Activated naive CD8-positive, alpha-beta T cell (primary cell): ENCODE results near the gene GRK3.
"Not testable (repeated sequence)": the region's sequence is repeated elsewhere in the genome, so short reads cannot be mapped to it uniquely, and the experiment has no call there.

ENCODE experiments used
- H3K27ac Mint-ChIP-seq: one replicate; pipeline ENCODE4 v1.8.0; 2021; ENCODE audit warnings: mixed read lengths
- H3K27me3 Mint-ChIP-seq: one replicate; pipeline ENCODE4 v1.8.0; 2021; ENCODE audit warnings: mixed read lengths
- H3K36me3 Mint-ChIP-seq: one replicate; pipeline ENCODE4 v1.8.0; 2021; ENCODE audit warnings: mixed read lengths
- H3K4me1 Mint-ChIP-seq: one replicate; pipeline ENCODE4 v1.8.0; 2021; ENCODE audit warnings: low read depth, mixed read lengths
- H3K4me3 Mint-ChIP-seq: one replicate; pipeline ENCODE4 v1.8.0; 2021; ENCODE audit warnings: mild to moderate bottlenecking, mixed read lengths
- H3K9me3 Mint-ChIP-seq: one replicate; pipeline ENCODE4 v1.8.0; 2021; ENCODE audit warnings: low read depth, mixed read lengths

Gene GRK3

GRCh38 chr22:25574736-25575135 lies 10.3 kb downstream of the GRK3 start:
- peaks cover 8% of the 10 kb centered on the region for H3K4me1 Mint-ChIP-seq

GRCh38 chr22:25575674-25576392 lies 11.4 kb downstream of the GRK3 start:
- H3K4me1 Mint-ChIP-seq, H3K36me3 Mint-ChIP-seq, H3K27ac Mint-ChIP-seq, H3K4me3 Mint-ChIP-seq, H3K9me3 Mint-ChIP-seq, H3K27me3 Mint-ChIP-seq: not testable (repeated sequence)

More at GRCh38 chr22:25574736-25575135, 10.3 kb downstream of the GRK3 start:
- H3K9me3 Mint-ChIP-seq: no peaks in the 10 kb centered on the region
- H3K4me3 Mint-ChIP-seq: no peak overlapping the region
- H3K27ac Mint-ChIP-seq: no peak overlapping the region
- H3K27me3 Mint-ChIP-seq: no peaks in the 10 kb centered on the region
- H3K36me3 Mint-ChIP-seq: peaks cover 7% of the 10 kb centered on the region

- H3K27me3 Mint-ChIP-seq, H3K9me3 Mint-ChIP-seq, H3K27ac Mint-ChIP-seq, H3K4me3 Mint-ChIP-seq, H3K4me1 Mint-ChIP-seq, H3K36me3 Mint-ChIP-seq: not testable (repeated sequence)
These were observed 17.0 kb downstream of the GRK3 start for GRCh38 chr22:25581452-25581851.

- Mint-ChIP-seq H3K27me3 (no peaks in the 10 kb centered on the region), H3K36me3 (peaks cover 4% of the 10 kb centered on the region), H3K4me1 (peaks cover 8% of the 10 kb centered on the region), H3K9me3 (no peaks in the 10 kb centered on the region), H3K4me3 (no peak overlapping the region), H3K27ac (no peak overlapping the region)
These were observed 18.5 kb downstream of the GRK3 start for GRCh38 chr22:25582946-25583345.

GRCh38 chr22:25584993-25585392 lies 20.5 kb downstream of the GRK3 start:
- not testable (repeated sequence) for H3K27ac Mint-ChIP-seq, H3K4me1 Mint-ChIP-seq, H3K4me3 Mint-ChIP-seq, H3K27me3 Mint-ChIP-seq, H3K9me3 Mint-ChIP-seq, H3K36me3 Mint-ChIP-seq

- not testable (repeated sequence) for H3K27ac Mint-ChIP-seq, H3K4me1 Mint-ChIP-seq, H3K27me3 Mint-ChIP-seq, H3K9me3 Mint-ChIP-seq, H3K4me3 Mint-ChIP-seq
- H3K36me3 Mint-ChIP-seq: peaks cover 20% of the 10 kb centered on the region
These were observed 25.2 kb downstream of the GRK3 start for GRCh38 chr22:25589664-25590063.

GRCh38 chr22:25593323-25593722 lies 28.8 kb downstream of the GRK3 start:
- H3K27ac Mint-ChIP-seq, H3K4me3 Mint-ChIP-seq, H3K9me3 Mint-ChIP-seq, H3K27me3 Mint-ChIP-seq, H3K4me1 Mint-ChIP-seq: not testable (repeated sequence)
- H3K36me3 Mint-ChIP-seq: peaks cover 20% of the 10 kb centered on the region

GRCh38 chr22:25598609-25599008 lies 34.1 kb downstream of the GRK3 start:
- peaks cover 10% of the 10 kb centered on the region for H3K36me3 Mint-ChIP-seq

GRCh38 chr22:25602445-25602844 lies 38.0 kb downstream of the GRK3 start:
- H3K27me3 Mint-ChIP-seq: no peaks in the 10 kb centered on the region
- peaks cover 5% of the 10 kb centered on the region for H3K36me3 Mint-ChIP-seq
- H3K4me3 Mint-ChIP-seq: no peak overlapping the region
- no peaks in the 10 kb centered on the region for H3K9me3 Mint-ChIP-seq
- peaks cover 12% of the 10 kb centered on the region for H3K4me1 Mint-ChIP-seq
- H3K27ac Mint-ChIP-seq: no peak overlapping the region

More at GRCh38 chr22:25598609-25599008, 34.1 kb downstream of the GRK3 start:
- H3K9me3 Mint-ChIP-seq: no peaks in the 10 kb centered on the region
- H3K27ac Mint-ChIP-seq: no peak overlapping the region
- H3K27me3 Mint-ChIP-seq: no peaks in the 10 kb centered on the region
- H3K4me3 Mint-ChIP-seq: no peak overlapping the region
- H3K4me1 Mint-ChIP-seq: peaks cover 12% of the 10 kb centered on the region

- no peak overlapping the region for H3K27ac Mint-ChIP-seq
- H3K27me3 Mint-ChIP-seq: no peaks in the 10 kb centered on the region
- H3K36me3 Mint-ChIP-seq: peaks cover 5% of the 10 kb centered on the region
- peaks cover 11% of the 10 kb centered on the region for H3K4me1 Mint-ChIP-seq
- H3K4me3 Mint-ChIP-seq: no peak overlapping the region
- H3K9me3 Mint-ChIP-seq: no peaks in the 10 kb centered on the region
These were observed 38.4 kb downstream of the GRK3 start for GRCh38 chr22:25602916-25603315.

GRCh38 chr22:25605146-25605545 lies 40.7 kb downstream of the GRK3 start:
- not testable (repeated sequence) for H3K36me3 Mint-ChIP-seq, H3K4me3 Mint-ChIP-seq, H3K9me3 Mint-ChIP-seq, H3K27ac Mint-ChIP-seq, H3K27me3 Mint-ChIP-seq, H3K4me1 Mint-ChIP-seq

GRCh38 chr22:25605565-25605964 lies 41.1 kb downstream of the GRK3 start:
- H3K27ac Mint-ChIP-seq, H3K4me1 Mint-ChIP-seq, H3K4me3 Mint-ChIP-seq, H3K9me3 Mint-ChIP-seq, H3K27me3 Mint-ChIP-seq, H3K36me3 Mint-ChIP-seq: not testable (repeated sequence)

- H3K4me1 Mint-ChIP-seq, H3K27ac Mint-ChIP-seq, H3K4me3 Mint-ChIP-seq, H3K36me3 Mint-ChIP-seq, H3K9me3 Mint-ChIP-seq, H3K27me3 Mint-ChIP-seq: not testable (repeated sequence)
These were observed 46.8 kb downstream of the GRK3 start for GRCh38 chr22:25611284-25611683.

GRCh38 chr22:25613131-25613530 lies 48.7 kb downstream of the GRK3 start:
- not testable (repeated sequence) for H3K9me3 Mint-ChIP-seq, H3K4me1 Mint-ChIP-seq, H3K4me3 Mint-ChIP-seq, H3K27ac Mint-ChIP-seq, H3K27me3 Mint-ChIP-seq, H3K36me3 Mint-ChIP-seq

- not testable (repeated sequence) for H3K4me3 Mint-ChIP-seq, H3K4me1 Mint-ChIP-seq, H3K27ac Mint-ChIP-seq, H3K36me3 Mint-ChIP-seq, H3K9me3 Mint-ChIP-seq, H3K27me3 Mint-ChIP-seq
These were observed 49.1 kb downstream of the GRK3 start for GRCh38 chr22:25613558-25613957.

GRCh38 chr22:25614791-25615190 lies 50.3 kb downstream of the GRK3 start:
- peaks cover 11% of the 10 kb centered on the region for H3K36me3 Mint-ChIP-seq
- not testable (repeated sequence) for H3K4me3 Mint-ChIP-seq, H3K9me3 Mint-ChIP-seq, H3K27ac Mint-ChIP-seq, H3K4me1 Mint-ChIP-seq, H3K27me3 Mint-ChIP-seq
